ENCODE data around the gene ADCY2.

Gene ADCY2

DNA sequence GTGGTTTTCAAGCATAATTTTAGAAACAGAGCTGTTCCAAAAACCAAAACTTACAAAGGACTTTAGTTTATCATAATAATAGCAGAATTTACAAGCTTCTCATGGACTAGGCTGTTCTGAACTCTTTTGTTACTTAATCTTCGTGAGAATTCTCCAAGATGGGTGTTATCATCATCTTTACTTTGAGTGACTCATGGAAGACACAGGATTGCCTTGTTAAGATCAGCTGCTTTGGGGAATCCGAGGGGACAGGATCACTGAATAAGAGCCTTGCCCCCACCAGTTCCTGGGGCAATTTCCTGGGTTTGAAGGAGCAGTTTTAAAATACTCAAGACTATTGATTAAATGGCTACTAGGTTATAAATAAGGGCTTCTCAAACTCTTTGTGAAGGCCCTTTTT lies 374.5 kb downstream of the ADCY2 start:
- Histone ChIP-seq H2AFZ (ENCODE audit: low read depth) (no peak overlapping the region), H3K4me2 (no peak overlapping the region), H3K27me3 (ENCODE audit: insufficient read depth, low read depth) (no peaks in the 10 kb centered on the region)

DNA sequence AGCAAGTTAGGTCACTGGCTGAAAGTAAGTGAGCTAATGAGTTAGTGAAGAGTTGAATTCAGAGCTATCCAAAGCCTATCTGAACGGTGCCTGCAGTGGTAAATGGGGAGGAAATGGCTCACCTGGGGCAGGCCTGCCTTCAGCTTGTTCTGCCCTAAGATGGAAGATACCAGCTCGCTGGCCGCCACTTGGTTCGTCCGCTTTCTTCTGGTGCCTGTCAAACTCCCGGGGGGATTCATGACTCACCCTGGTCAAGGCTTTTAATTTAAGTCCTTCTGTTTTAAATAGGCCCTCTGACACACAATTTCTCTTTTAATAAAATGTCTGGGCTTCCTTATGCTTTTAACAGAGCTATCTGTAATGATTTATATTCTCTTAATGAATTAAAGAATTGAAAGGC lies 376.2 kb downstream of the ADCY2 start:
- H3K4me1 ChIP-seq (ENCODE audit: low read depth, poor library complexity, severe bottlenecking): no peaks in the 10 kb centered on the region
- no peak overlapping the region for H3K9ac ChIP-seq
- no peaks in the 10 kb centered on the region for H3K79me2 ChIP-seq (ENCODE audit: insufficient read depth, low read depth)
- no peak overlapping the region for H3K4me2 ChIP-seq
- no peak overlapping the region for H2AFZ ChIP-seq (ENCODE audit: low read depth)
- no peak overlapping the region for H3K27ac ChIP-seq
- no peaks in the 10 kb centered on the region for H3K36me3 ChIP-seq (ENCODE audit: insufficient read depth)
- H4K20me1 ChIP-seq (ENCODE audit: insufficient read depth): no peaks in the 10 kb centered on the region
- no peaks in the 10 kb centered on the region for H3K27me3 ChIP-seq (ENCODE audit: insufficient read depth, low read depth)
- TF ChIP-seq, protein P1, sequence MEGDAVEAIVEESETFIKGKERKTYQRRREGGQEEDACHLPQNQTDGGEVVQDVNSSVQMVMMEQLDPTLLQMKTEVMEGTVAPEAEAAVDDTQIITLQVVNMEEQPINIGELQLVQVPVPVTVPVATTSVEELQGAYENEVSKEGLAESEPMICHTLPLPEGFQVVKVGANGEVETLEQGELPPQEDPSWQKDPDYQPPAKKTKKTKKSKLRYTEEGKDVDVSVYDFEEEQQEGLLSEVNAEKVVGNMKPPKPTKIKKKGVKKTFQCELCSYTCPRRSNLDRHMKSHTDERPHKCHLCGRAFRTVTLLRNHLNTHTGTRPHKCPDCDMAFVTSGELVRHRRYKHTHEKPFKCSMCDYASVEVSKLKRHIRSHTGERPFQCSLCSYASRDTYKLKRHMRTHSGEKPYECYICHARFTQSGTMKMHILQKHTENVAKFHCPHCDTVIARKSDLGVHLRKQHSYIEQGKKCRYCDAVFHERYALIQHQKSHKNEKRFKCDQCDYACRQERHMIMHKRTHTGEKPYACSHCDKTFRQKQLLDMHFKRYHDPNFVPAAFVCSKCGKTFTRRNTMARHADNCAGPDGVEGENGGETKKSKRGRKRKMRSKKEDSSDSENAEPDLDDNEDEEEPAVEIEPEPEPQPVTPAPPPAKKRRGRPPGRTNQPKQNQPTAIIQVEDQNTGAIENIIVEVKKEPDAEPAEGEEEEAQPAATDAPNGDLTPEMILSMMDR (conservative IDR thresholded peaks at IDR 0.05; ENCODE audit: low read depth, low read length): no peak
- H3K4me3 ChIP-seq (IDR thresholded peaks at IDR 0.05; ENCODE audit: insufficient read depth, low read depth, low read length): no peak overlapping the region

More for the DNA sequence above, 374.5 kb downstream of the ADCY2 start:
- Histone ChIP-seq H4K20me1 (ENCODE audit: insufficient read depth) (no peaks in the 10 kb centered on the region), H3K79me2 (ENCODE audit: insufficient read depth, low read depth) (no peaks in the 10 kb centered on the region), H3K4me3 (IDR thresholded peaks at IDR 0.05; ENCODE audit: insufficient read depth, low read depth, low read length) (no peak overlapping the region), H3K36me3 (ENCODE audit: insufficient read depth) (no peaks in the 10 kb centered on the region), H3K9ac (no peak overlapping the region), H3K27ac (no peak overlapping the region), H3K4me1 (ENCODE audit: low read depth, poor library complexity, severe bottlenecking) (no peaks in the 10 kb centered on the region)
- TF ChIP-seq, protein P1 (conservative IDR thresholded peaks at IDR 0.05; ENCODE audit: low read depth, low read length): no peak

DNA sequence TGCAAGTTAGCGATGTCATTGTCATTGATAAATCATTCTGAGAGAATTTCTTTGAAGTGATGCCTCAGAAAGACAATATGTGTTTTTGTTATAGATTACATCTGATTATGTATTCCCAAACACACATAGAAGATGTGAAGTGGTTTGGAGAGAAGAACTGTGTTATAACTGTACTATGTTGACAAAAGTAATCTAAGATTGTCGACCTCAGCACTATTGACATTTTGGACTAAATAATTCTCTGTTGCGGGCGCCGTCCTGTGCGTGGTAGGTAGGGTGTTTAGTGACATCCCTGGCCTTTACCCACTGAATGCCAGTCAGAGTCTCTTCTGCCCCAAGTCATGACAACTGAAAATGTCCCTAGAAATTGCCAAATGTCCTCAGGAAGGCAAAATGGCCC lies 377.2 kb downstream of the ADCY2 start:
- no peak overlapping the region for H2AFZ ChIP-seq (ENCODE audit: low read depth)
- TF ChIP-seq, protein P1 (conservative IDR thresholded peaks at IDR 0.05; ENCODE audit: low read depth, low read length): no peak
- H3K27ac ChIP-seq: no peak overlapping the region
- H3K79me2 ChIP-seq (ENCODE audit: insufficient read depth, low read depth): no peaks in the 10 kb centered on the region
- no peak overlapping the region for H3K4me2 ChIP-seq
- no peak overlapping the region for H3K9ac ChIP-seq
- H3K4me1 ChIP-seq (ENCODE audit: low read depth, poor library complexity, severe bottlenecking): peaks cover 3% of the 10 kb centered on the region
- no peaks in the 10 kb centered on the region for H3K27me3 ChIP-seq (ENCODE audit: insufficient read depth, low read depth)
- no peaks in the 10 kb centered on the region for H4K20me1 ChIP-seq (ENCODE audit: insufficient read depth)
- H3K4me3 ChIP-seq (IDR thresholded peaks at IDR 0.05; ENCODE audit: insufficient read depth, low read depth, low read length): no peak overlapping the region
- no peaks in the 10 kb centered on the region for H3K36me3 ChIP-seq (ENCODE audit: insufficient read depth)

DNA sequence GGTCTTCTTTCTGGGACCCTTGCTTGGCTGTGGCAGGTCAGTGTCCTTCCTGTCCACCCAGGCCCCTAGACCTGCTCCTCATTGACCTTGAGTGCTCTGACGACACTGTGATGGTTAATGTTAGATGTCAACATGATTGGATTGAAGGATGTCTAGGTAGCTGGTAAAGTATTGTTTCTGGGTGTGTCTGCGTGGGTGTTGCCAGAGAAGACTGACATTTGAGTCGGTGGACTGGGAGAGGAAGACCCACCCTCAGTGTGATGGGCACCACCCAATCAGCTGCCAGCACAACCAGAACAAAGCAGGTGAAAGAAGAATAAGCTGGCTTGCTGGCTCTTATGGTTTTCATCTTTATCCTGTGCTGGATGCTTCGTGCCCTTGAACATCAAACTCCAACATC lies 380.5 kb downstream of the ADCY2 start:
- Histone ChIP-seq H3K4me1 (ENCODE audit: low read depth, poor library complexity, severe bottlenecking) (peaks cover 24% of the 10 kb centered on the region), H4K20me1 (ENCODE audit: insufficient read depth) (no peaks in the 10 kb centered on the region), H3K4me3 (IDR thresholded peaks at IDR 0.05; ENCODE audit: insufficient read depth, low read depth, low read length) (no peak overlapping the region), H3K36me3 (ENCODE audit: insufficient read depth) (no peaks in the 10 kb centered on the region), H3K9ac (no peak overlapping the region), H3K27me3 (ENCODE audit: insufficient read depth, low read depth) (no peaks in the 10 kb centered on the region), H3K4me2 (no peak overlapping the region), H3K79me2 (ENCODE audit: insufficient read depth, low read depth) (no peaks in the 10 kb centered on the region), H3K27ac (no peak overlapping the region), H2AFZ (ENCODE audit: low read depth) (no peak overlapping the region)
- TF ChIP-seq, protein P1 (conservative IDR thresholded peaks at IDR 0.05; ENCODE audit: low read depth, low read length): no peak

All from KMS-11 (cell line).